NCI-H2196 (cell line): ENCODE results near the gene YTHDF1.
A peak's percentile ranks its signal among the peaks of the same experiment; 100 is the strongest.

Experiments
- DNase-seq: peaks from one replicate; lab custom pipeline; 2025; ENCODE audit not compliant: unreplicated experiment; lab: John Stamatoyannopoulos, UW

The YTHDF1 gene

DNA sequence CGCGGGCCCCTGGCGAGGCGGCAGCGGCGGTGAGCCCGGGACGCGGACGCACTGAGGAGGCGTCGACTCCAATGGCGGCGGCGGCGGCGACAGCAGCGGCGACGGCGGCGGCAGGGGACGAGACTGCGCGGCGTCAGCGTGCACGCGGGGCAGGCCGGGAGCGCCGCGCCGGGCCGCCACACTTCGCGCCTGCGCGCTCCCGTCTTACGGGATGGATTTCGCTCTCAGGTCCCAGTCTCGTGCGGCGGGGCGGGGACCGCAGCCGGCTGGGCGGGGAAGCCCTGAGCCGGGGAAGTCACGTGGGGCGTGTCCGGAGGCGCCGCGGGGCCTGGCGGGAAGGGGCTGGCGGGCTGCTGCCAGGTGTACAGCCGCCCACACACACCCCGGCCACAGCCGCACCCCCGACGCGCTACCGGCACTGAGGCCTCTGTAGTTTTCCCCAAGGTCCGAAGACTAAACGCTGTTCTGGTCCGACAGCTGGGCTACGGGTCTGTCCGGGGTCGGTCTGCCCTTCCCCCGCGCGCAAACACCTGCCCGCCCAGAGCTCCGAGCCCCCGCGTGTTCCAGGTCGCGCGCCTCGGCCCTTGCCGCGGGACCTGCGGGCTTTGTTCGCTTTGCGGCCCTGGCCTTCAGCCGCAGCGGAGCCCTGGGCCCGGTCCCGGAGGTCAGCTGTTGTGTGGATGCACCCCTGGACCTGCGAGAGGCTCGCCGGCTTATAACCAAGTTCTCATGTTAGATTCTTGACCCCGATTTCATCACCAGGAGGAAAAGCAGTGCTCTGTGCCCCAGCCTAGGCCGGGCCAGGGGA lies at the start of gene YTHDF1:
TSS of gene YTHDF1 (minus strand) at position 91 of the 808 bp plus-strand sequence. CDS start 239 bp downstream, outside the sequence.
- peak; percentile 98 for DNase-seq

DNA sequence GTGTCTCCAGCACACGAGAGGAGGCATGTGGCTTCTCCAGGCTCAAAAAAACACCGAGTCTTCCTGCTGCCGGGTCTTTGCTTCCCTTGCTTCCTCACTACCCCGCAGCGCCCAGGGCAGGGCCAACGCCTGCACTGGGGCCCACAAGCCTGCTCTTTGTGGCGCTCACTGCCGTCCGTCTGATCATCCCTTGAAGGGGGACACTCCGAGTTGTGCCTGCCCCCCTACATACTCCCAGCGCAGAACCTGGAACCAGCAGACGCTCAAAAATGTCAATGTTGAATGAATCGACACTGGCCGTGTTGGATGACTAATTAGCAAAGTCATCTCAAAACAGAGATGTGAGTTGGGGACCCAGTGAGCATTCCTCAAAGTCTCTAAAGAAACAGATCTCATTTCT lies 48.6 kb upstream of the YTHDF1 start:
- DNase-seq = no peak

DNA sequence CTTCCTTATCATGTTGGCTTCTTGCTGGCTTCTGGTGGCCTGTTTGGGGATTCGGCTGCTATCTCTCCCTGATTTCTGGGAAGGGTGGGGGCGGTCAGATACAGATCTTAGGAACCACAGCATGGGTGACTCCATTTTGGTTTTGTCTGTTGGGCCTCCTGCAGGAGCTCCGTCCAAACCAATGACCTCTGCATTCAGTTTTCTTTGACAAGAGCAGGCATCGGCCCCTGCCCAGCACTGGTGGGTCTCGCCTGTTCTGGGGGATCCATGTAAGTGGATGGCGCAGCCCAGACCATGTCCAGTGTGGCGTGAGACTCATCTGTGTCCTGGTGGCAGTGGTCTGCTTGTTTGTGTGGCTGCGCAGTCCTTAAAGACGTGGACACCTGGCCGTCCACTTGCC lies 48.1 kb upstream of the YTHDF1 start:
- DNase-seq = no peak

DNA sequence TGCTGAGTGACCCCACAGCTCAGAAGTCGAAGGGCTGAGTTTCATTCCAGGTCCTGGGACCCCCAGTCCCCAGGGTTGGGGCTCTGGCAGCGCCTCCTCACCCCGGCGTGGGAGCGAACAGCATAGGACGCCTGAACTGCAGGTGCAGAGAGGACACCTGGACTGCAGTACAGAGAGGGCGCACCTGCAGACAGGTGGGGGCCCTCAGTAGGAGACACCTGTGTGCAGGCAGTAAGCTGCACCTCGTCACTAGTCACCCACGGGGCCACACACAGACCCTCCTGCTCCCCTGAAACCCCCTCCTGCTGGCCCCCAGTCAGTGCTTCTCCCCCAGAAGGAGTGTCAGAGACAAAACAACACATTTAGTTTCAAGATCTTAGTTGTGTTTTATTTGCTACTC lies 46.9 kb upstream of the YTHDF1 start:
- DNase-seq = no peak

DNA sequence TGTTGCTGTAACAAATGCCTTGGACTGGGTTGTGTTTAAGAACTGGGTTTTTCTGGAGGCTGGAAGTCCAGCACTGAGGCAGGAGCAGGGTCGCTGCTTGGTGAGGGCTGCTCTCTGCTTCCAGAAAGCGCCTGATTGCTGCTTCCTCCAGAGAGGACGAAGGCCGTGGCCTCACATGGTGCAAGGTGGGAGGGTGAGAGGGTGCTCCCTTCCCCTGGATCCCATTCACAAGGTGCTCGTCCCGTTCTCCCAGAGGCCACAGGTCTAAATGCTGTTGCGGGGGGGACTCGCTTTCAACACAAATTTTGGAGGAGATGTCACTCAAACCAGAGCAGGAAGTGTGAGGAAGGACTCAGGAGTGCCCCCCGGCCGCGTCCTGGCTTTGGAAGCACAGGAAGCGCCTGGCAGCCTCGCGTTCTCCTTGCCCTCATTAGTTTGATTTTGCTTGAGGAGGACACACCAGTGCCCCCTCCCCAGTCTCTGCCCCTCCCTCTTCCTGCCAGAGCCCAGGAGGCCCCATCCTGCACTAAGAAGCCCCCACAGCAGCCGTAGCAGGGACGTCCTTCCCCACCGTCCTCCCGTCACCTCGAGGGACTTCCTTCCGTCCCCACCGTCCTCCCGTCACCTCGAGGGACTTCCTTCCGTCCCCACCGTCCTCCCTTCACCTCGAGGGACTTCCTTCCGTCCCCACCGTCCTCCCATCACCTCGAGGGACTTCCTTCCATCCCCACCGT lies 46.0 kb upstream of the YTHDF1 start:
- DNase-seq = no peak

DNA sequence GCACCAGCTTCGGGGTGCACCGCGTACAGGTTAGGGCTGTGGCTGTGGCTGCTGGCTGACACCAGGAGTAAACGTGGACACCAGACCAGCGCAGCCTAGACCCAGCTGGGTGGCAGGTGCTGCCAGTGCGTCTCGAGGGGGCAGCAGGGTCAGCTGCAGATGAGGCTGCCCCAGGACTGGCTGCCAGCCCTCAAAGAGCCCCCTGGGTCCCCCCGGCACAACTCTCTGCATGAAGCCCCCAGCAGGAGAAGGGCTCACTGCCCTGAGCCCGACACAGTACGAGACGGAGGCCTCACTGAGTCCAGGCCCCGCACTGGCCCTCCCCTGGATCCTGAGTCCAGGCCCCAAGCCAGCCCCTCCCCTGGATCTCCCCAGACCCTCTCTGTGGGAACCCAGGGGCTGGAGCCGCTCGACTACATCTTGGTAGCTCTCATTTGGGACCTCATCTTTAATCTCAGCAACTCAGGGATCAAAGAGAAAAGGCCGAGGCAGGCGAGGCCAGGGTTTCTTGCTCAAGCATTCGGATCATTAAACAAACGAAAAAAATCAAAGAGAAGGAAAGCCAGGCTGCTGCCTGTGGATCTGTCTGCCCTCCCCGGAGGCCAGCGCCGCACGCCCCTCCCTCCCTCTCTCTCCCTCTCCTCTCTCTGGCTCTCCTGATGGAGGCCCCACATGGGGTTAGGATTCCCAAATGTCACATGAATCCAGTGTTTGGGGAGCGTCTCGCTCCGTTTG lies 45.3 kb upstream of the YTHDF1 start:
- no peak for DNase-seq

DNA sequence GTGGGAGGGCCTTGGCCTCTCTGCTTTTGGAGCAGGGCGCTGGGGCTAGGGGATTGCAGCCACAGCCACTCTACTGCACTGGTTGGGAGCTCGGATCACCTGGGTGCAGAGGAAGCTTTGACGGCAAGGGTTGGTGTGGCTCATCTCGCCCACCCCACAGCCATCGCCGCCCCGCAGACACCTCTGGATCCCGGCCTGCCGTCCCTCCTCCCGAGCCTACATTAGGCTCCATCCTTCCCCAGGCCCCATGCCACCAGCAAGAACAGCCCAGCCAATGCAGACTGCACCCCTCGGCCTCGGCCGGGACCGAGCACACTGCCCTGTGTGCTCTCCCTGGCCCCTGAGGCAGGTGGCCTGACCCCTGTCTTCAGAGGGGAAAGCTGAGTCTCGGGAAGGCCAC lies 44.6 kb upstream of the YTHDF1 start:
- DNase-seq = no peak

DNA sequence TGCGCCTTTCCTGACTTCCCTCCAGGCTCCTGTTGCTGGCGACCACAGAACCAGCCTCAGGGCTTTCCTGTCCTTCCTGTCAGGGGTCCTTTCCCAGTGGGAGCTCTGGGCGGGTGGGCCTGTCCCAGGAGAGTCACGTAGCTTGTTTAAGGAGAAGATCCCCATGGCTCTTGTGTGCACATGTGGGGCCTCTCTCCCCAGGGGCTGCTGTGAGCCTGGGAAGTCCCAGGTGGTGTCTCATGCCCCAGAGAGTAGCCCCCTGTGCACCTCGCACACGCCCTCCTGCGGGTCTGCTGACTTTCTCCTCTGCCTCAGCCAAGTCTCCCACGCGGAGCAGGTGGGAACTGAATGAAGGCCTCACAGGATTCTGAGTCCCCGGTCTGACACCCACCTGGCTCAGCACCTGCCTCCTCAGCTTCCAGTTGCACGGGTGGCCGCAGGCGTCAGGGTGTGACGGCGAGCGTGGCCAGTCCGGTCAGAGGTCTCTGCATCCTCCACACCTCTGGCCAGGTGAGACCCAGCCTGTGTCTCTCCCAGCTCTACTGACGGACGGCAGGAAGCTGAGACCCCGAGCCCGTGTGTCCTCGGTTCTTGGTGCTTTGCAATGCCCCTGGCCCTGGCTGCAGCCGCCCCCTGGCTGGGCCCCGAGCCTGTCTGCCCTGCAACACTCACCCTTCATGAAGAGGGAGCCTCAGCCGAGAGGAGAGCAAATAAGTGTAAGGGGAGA lies 44.0 kb upstream of the YTHDF1 start:
- no peak for DNase-seq

DNA sequence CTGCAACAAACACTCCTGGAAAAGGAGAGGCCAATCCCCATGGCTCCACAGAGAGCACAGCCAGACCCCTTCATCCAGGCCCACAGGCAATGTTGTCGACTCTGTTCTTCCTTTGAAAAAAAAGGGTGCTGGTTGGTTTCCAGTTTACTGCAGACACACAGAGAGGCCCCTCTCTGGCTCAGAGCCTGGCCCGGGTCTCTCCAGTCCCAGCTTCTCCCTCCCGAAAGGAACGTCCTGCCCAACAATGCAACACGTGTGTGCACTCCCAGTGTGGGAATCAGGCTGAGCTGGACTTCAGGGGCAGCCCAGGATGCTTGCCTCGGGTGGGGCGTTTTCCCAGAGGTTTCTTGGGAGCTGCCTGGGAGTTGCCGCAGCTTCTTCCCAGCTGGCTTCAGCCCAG lies 42.9 kb upstream of the YTHDF1 start:
- DNase-seq = no peak

DNA sequence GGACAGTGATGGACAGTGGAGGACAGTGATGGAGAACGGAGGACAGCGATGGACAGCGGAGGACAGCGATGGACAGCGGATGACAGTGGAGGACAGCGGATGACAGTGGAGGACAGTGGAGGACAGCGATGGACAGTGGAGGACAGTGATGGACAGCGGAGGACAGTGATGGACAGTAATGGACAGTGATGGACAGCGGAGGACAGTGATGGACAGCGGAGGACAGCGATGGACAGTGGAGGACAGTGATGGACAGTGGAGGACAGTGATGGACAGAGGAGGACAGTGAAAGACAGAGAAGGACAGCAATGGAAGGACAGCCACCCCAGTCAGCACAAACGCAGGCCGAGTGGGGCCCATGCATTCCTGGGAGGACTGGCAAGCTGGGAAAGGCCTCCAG lies 41.7 kb upstream of the YTHDF1 start:
- no peak for DNase-seq

DNA sequence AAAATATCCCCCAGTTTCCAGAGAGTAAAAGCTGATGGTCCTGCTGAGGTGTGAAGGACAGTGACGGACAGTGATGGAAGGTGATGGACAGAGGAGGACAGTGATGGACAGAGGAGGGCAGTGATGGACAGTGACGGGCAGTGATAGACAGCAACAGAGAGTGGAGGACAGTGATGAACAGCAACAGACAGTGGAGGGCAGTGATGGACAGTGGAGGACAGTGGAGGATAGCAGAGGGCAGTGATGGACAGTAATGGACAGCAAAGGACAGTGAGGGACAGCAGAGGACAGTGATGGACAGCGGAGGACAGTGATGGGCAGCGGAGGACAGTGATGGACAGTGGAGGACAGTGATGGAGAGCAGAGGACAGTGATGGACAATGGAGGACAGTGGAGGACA lies 41.0 kb upstream of the YTHDF1 start:
- DNase-seq = no peak

DNA sequence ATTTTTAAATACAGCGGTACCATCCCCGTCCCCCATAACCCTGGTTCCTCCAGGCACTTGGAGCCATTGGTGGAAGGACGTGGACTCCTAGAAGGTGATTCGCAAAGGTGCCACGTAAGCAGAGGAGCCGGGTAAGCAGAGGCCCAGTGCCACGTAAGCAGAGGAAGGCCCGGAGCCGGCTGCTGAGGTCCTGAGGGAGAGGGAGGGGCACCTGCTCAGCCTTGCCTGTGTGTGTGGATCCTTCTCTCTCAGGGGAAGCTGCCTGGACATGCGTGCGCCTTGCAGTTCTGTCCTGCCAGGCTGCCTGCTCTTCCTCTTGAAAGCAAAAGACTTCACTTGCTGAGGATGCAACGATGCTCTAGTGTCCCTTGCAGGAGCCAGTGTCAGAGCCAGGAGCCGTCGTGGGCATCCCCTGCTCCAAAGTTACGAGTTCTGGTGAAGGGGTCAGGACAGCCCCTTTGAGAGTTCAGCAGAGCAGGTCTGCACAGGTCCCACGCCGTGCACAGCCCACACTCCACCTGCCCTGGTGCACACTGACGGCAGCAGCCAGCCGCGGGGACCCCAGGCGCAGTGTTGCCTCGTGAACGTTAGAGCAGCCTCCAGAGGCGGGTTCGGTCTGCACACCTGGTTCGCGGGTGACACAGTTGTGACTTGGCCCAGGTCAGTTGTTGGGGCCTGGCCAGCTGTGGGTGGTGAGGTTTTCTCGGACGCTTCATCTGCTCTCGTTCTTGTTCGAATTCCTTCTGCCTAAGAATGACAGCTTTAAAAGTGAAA lies 40.2 kb upstream of the YTHDF1 start:
- no peak for DNase-seq

DNA sequence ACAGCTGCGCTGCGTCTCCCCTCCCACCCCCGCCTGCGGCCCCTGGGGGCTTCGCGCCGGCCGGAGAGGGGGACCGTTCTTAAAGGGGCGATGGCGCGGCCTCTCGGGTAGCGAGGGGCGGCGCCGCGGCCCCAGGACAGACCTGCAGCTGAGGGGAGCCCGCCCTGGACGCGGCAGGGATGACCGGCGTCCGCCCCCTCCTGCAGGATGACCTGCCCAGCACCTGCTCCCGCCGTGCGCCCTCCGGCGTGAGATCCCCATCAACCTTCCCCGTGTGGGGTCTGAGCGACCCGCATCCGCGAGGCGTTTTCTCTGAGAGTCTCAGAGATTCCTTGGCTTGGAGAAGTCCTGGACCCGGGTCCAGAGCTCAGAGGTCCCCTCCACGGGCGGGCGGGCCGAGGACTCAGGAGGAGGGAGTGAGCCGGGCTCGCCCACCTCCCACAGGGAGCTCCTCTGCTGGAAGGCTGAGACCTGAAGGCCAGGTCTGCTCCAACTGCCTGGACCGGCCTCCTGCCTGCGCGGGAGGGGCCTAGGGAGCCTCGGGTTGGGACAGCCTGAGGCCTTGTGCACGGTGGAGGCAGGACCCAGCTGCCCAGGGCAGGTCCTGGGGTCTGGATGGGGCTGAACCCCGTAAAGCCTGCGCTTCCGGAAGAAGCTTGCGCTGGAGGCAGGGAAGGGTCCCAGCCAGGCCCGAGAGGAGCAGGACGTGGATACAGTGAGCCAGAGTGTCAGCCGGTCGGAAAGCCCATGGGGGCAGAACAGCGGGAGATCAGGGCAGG lies 38.9 kb upstream of the YTHDF1 start:
- no peak for DNase-seq

DNA sequence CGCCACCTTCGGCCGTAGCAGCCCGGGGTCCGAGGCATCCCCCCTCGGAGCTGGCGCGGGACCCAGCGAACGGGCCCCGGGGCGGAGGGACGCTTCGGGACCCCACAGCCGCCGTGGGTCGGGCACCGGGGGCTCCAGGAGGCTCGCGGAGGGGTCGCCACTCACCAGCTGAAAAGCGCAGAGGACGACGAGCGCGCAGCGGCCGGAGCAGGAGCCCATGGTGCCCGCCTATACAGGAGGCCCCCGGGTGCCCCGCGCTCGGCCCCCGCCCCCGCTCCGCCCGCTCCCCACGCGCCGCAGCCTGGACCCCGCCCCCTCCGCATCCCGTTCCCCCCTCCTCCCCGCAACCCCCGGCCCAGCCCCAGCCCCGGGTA lies 38.3 kb upstream of the YTHDF1 start, which contains the start of gene NKAIN4:
TSS of gene NKAIN4 (minus strand) at position 232 of the 374 bp plus-strand sequence. CDS start at position 219, 13 bp downstream.
- DNase-seq = no peak

DNA sequence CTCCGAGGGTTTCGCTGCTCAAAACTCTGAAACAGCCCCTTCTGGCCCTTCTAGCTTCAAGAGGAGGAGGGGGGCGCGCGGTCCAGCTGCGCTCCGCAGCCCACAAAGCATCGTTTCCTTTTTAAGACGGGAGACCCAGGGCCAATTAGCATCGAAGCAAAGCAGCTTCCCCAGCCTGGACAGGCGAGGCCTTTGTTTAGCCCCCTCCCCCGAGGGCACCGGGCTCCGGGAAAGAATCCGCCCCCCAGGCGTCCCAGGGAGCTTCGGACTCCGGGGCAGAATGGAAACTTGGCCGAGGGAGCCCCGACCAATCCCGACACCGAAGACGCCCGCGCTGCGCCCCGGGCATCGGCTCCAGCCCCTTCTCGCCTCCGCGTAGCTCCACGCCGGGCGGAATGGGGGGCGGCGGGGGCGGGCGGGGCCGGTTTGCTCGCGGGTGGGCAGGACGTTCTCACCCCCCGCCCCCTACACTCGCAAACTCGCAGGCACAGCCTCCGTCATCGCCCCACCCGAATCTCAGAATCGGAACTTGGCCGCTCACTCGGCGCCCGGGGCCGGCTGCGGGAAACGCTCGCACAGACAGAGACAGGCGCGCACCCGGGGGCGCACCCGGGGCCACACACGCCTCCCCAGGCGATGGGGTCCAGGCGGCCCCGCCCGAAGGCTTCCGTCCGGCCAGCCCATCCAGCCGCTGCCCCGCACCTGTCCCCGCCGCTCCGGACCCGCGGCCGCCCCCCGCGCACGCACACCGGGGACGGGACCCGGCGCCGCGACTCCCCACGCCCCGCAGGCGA lies 37.7 kb upstream of the YTHDF1 start:
- no peak for DNase-seq

DNA sequence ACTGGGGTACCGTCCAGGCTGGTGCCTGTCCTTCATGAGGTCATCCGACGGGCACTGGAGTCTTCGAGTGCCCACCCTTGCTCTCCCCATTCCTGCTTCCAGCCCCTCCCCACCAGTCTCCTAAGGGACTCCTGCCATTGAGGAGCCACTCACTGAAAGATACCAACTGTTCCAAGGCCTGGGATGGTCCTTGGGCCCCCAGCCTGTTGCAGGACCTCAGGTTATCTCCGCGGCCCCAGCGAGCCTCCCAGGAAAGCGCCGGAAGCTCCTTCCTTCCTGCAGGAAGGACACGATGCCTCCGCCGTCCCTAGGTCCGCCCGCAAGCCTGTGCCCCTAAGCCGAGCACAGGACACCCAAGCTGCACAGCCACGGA lies 37.1 kb upstream of the YTHDF1 start:
- no peak for DNase-seq

DNA sequence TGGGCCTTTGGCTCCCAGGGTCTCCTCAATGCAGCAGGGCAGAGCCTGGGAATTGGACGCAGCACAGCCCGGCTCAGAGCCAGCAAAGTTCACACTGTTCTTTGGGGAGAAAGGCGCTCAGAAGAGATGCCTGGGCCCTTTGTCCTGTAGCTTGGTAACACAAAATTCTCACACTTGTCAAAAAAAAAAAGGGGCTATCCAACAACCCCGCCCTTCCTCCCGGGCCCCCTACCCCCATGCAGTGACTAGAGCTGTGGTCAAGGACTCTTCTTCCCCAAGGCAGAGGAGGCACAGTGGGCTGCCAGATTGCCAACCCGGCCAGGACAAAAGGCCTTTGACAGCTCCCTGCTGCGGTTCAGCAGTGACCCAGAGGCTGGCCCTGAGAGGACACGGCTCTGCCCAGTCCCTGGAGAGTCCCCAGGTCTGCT lies 36.4 kb upstream of the YTHDF1 start:
- no peak for DNase-seq

DNA sequence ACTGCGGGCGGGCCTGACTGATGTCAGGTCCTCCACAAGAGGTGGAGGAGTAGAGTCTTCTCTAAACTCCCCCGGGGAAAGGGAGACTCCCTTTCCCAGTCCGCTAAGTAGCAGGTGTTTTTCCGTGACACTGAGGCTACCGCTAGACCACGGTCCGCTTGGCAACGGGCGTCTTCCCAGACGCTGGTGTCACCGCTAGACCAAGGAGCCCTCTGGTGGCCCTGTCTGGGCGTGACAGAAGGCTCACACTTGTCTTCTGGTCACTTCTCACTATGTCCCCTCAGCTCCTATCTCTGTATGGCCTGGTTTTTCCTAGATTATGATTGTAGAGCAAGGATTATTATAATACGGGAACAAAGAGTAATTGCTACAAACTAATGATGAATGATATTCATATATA lies 35.4 kb upstream of the YTHDF1 start:
- DNase-seq = peak; percentile 31

DNA sequence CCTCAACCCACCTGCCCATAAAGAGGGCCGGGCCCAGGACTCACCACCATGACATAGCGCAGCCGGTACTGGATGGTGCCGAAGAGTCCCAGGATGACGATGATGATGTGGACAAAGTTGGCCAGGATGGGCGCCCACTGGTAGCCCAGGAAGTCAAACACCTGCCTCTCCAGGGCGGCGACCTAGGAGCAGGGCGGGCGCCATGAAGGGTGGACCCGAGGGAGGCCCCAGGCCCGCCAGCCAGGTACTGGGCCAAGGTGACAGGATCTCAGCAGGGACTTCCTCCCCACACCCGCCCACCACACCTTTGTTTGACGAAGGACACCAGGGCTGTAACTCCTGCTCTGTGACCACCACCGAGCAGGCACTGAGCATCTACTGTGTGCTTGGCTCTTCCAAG lies 34.0 kb upstream of the YTHDF1 start:
- no peak for DNase-seq
